Left lobe of liver (tissue), 2 donors: ENCODE results near the gene GDF9. TPM values are rescaled to one million over a fixed set of nuclear protein-coding genes. Genes with fewer than 3 reads are reported as not detected.

Source experiments
- ATAC-seq: fragments of 200-7000 bp; cut with Tn5 transposase; one replicate; pipeline ENCODE4 v1.9.1; 2020; ENCODE audit warnings: mild to moderate bottlenecking, moderate library complexity
- DNase-seq: peaks from one replicate; pipeline ENCODE4 v3.0.0-alpha.2; 2020; ENCODE audit warnings: low spot score
- total RNA-seq: library from RNA; stranded (reverse); gene quantifications from one replicate; pipeline ENCODE4 v1.2.1, GENCODE V29; 2021
- donor health status: DM: no; HTN: no; CAD: no; lungs with moderate emphysema.
- donor health status: DM: no; HTN: yes; CAD: no.

The GDF9 gene
- total RNA-seq, 1 donor from 2014 or later: 0.15 TPM

GRCh38 chr5:132822650-132823480 is 43.4 kb downstream of the GDF9 start:
- no peak for ATAC-seq
- no peak for DNase-seq

GRCh38 chr5:132821791-132822190 is 44.5 kb downstream of the GDF9 start:
- peak; percentile 68 for ATAC-seq
- peak; percentile 66 for DNase-seq

DNA sequence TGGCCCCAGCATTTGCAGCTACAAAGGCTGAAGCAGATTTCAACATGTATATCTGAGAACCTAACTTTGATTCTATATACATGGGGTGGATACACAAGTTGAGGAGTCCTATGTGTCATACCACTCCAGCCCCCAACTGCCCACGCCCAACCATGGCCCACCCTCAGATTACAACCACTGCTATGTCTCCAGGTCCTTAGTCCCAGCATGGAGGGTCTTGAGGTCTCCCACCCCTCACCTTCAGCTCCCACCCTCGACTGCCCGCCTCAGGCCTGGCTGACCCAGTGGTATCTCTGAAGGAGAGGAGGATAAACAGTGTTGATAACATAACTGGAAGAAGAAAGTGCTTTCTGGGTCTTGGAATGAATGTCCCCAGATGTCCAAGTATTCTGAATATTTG is 44.9 kb downstream of the GDF9 start:
- DNase-seq (peak; percentile 47), ATAC-seq (no peak)

GRCh38 chr5:132820162-132820754 is 46.0 kb downstream of the GDF9 start:
- DNase-seq (peak; percentile 92), ATAC-seq (peak; percentile 94)

- ATAC-seq (no peak), DNase-seq (no peak)
Observed at GRCh38 chr5:132819468-132819867, 46.8 kb downstream of the GDF9 start.

DNA sequence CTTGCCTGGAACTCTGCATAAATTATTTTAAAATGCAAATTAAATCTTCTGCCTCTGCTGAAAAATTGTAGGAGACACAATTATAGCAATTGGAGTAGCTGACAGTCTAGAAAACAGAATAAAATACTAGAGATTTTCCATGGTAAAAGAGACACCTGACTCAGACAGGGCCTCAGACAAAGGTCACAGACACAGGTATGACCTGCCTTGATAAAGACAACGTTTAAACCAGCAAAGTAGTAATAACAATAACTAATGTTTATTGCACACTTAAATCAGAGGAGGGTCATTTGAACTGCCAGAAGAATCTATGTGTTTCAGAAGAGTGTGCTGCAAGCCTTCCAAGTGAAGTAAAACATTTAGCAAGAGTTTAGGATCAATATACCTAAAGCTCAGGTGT is 49.3 kb downstream of the GDF9 start:
- ATAC-seq (no peak), DNase-seq (no peak)

- ATAC-seq: no peak
Observed at GRCh38 chr5:132816554-132816953, 49.7 kb downstream of the GDF9 start.

GRCh38 chr5:132816083-132816482 is 50.2 kb downstream of the GDF9 start:
- no peak for DNase-seq
- ATAC-seq: no peak

More at GRCh38 chr5:132816554-132816953, 49.7 kb downstream of the GDF9 start:
- no peak for DNase-seq

- ATAC-seq (no peak), DNase-seq (no peak)
Observed at GRCh38 chr5:132815454-132815853, 50.8 kb downstream of the GDF9 start.

DNA sequence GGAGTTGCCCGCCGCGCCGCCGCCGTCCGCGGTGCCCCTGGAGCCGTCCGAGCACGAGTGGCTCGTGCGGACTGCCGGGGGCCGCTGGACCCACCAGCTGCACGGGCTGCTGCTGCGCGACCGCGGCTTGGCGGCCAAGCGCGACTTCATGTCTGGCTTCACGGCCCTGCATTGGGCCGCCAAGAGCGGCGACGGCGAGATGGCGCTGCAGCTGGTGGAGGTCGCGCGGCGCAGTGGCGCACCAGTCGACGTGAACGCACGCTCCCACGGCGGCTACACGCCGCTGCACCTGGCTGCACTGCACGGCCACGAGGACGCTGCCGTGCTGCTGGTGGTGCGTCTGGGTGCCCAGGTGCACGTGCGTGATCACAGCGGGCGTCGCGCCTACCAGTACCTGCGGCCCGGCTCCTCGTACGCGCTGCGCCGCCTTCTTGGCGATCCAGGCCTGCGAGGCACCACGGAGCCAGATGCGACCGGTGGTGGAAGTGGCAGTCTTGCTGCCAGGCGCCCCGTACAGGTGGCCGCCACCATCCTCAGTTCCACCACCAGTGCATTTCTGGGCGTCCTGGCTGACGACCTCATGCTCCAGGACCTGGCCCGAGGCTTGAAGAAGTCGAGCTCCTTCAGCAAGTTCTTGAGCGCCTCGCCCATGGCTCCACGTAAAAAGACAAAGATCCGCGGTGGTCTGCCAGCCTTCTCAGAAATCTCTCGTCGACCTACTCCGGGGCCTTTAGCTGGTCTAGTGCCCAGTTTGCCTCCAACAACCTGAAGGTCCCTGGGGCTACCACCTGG is 51.6 kb downstream of the GDF9 start:
- ATAC-seq (no peak), DNase-seq (no peak)

DNA sequence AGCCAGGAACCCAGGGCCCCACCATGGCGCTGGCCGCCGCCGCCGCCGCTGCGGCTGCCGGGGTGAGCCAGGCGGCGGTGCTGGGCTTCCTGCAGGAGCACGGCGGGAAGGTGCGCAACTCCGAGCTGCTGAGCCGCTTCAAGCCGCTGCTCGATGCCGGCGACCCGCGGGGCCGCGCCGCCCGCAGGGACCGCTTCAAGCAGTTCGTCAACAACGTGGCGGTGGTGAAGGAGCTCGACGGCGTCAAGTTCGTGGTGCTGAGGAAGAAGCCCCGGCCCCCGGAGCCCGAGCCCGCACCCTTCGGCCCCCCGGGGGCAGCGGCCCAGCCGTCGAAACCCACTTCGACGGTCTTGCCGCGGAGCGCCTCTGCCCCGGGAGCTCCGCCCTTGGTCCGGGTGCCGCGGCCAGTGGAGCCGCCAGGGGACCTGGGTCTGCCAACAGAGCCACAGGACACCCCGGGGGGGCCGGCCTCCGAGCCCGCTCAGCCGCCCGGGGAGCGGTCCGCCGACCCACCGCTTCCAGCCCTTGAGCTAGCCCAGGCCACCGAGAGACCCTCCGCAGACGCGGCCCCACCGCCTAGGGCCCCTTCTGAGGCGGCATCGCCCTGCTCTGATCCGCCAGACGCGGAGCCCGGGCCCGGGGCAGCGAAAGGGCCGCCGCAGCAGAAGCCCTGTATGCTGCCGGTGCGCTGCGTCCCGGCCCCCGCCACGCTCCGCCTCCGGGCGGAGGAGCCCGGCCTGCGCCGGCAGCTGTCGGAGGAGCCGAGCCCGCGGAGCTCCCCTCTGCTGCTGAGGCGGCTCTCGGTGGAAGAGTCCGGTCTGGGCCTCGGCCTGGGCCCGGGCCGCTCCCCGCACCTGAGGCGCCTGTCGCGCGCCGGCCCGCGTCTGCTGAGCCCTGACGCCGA is 52.4 kb downstream of the GDF9 start:
- DNase-seq (no peak), ATAC-seq (peak; percentile 34)

- DNase-seq: no peak
- ATAC-seq: peak; percentile 76
Observed at GRCh38 chr5:132812781-132813598, 53.3 kb downstream of the GDF9 start, which contains the start of gene SOWAHA. Gene SOWAHA (plus strand): TSS chr5:132813302. CDS start chr5:132813622, 320 bp downstream.

- DNase-seq (no peak), ATAC-seq (no peak)
Observed at GRCh38 chr5:132812123-132812765, 54.0 kb downstream of the GDF9 start.

Other genes with a start within 250 kb of the GDF9 start
- not detected for gene IL13, start 208.3 kb downstream of the GDF9 start, total RNA-seq
- not detected for gene IL4, start 192.5 kb downstream of the GDF9 start, total RNA-seq
- gene KIF3A, start 128.9 kb downstream of the GDF9 start, total RNA-seq: 1.5 TPM
- gene CCNI2, start 119.0 kb downstream of the GDF9 start, total RNA-seq: not detected
- 12.2 TPM for gene SEPTIN8, start 89.2 kb downstream of the GDF9 start, total RNA-seq
- 1.7 TPM for gene SOWAHA, start 53.2 kb downstream of the GDF9 start, total RNA-seq
- gene SHROOM1, start 35.8 kb downstream of the GDF9 start, total RNA-seq: 41.3 TPM
- 727 TPM for gene UQCRQ, start 173 bp upstream of the GDF9 start, total RNA-seq
- gene LEAP2, start 7.2 kb upstream of the GDF9 start, total RNA-seq: 168 TPM
- 17.4 TPM for gene AFF4, start 97.2 kb upstream of the GDF9 start, total RNA-seq
- gene ZCCHC10, start 160.1 kb upstream of the GDF9 start, total RNA-seq: 8.3 TPM
- gene HSPA4, start 185.5 kb upstream of the GDF9 start, total RNA-seq: 30.8 TPM